SK-N-SH (cell line): ENCODE data around the gene GFI1B. TPM values are rescaled to one million over a fixed set of nuclear protein-coding genes. Genes with fewer than 3 reads are reported as not detected.
"Not testable (repeated sequence)": the region's sequence is repeated elsewhere in the genome, so short reads cannot be mapped to it uniquely, and the experiment has no call there.

Source experiments
- CTCF ChIA-PET: fragments of 300-600, 350-600 bp; formaldehyde crosslinking; extraction: SDS; loops from one replicate; lab custom pipeline; 2021; lab: Yijun Ruan, JAX
- POLR2A ChIA-PET: fragments of 350-600 bp; sonication (Branson Sonifier 250); formaldehyde crosslinking; extraction: SDS; loops from one replicate; lab custom pipeline; 2020; ENCODE audit warnings: antibody characterized with exemption, inconsistent platforms; lab: Yijun Ruan, JAX
- DNase-seq: peaks from one replicate; pipeline ENCODE4 v3.0.0; 2012
- H2AFZ ChIP-seq: fragments of 200-600 bp; sonication (generic); 2 replicates; pipeline ENCODE4 v1.8.1; 2016; ENCODE audit warnings: antibody characterized with exemption, mild to moderate bottlenecking, low read depth
- H3F3A ChIP-seq: fragments of 200-600 bp; sonication (generic); replicated peaks from 2 replicates; pipeline ENCODE3; 2016; ENCODE audit warnings: antibody characterized with exemption, mild to moderate bottlenecking; ENCODE audit not compliant: insufficient read depth
- H3K27ac ChIP-seq, 2 experiments: fragments of 200-500 bp in 1 of 2; fragments of 200-600 bp in 1 of 2; sonication (Bioruptor generic) in 1 of 2; sonication (generic), shearing (Covaris generic) in 1 of 2; 2 replicates each; pipeline versions ENCODE4 v1.5.1 to v1.6.1; 2014 to 2016; ENCODE audit warnings: low read depth in 2 of 2, inconsistent platforms in 1 of 2, low read length in 1 of 2, mild to moderate bottlenecking in 1 of 2, mixed read lengths in 1 of 2
- H3K27me3 ChIP-seq: fragments of 200-600 bp; sonication (generic), shearing (Covaris generic); 2 replicates; pipeline ENCODE4 v1.6.1; 2016; ENCODE audit warnings: mixed run types; ENCODE audit not compliant: insufficient read depth
- H3K36me3 ChIP-seq, 2 experiments: fragments of 200-500 bp in 1 of 2; fragments of 200-600 bp in 1 of 2; sonication (Bioruptor generic) in 1 of 2; sonication (generic) in 1 of 2; replicated peaks in 1 of 2; 2 replicates each; pipeline versions ENCODE3 to v1.5.1; 2014 to 2016; ENCODE audit warnings: low read length in 1 of 2, mild to moderate bottlenecking in 1 of 2; ENCODE audit not compliant: insufficient read depth in 2 of 2, control insufficient read depth in 1 of 2
- H3K4me1 ChIP-seq, 2 experiments: fragments of 200-500 bp in 1 of 2; fragments of 200-600 bp in 1 of 2; sonication (Bioruptor generic) in 1 of 2; sonication (generic), shearing (Covaris generic) in 1 of 2; 2 replicates each; pipeline versions ENCODE4 v1.5.1 to v1.6.1; 2014 to 2016; ENCODE audit warnings: low read depth in 1 of 2, low read length in 1 of 2, mixed run types in 1 of 2; ENCODE audit not compliant: insufficient read depth in 2 of 2, control insufficient read depth in 1 of 2
- H3K4me2 ChIP-seq: fragments of 200-600 bp; sonication (generic), shearing (Covaris generic); 2 replicates; pipeline ENCODE4 v1.6.1; 2017; ENCODE audit warnings: mixed run types
- H3K4me3 ChIP-seq, 2 experiments: fragments of 200-500 bp in 1 of 2; fragments of 200-600 bp in 1 of 2; sonication (Bioruptor generic) in 1 of 2; sonication (generic), shearing (Covaris generic) in 1 of 2; 2 replicates each; pipeline versions ENCODE4 v1.5.1 to v1.8.1; 2014 to 2016; ENCODE audit warnings: low read depth in 2 of 2, inconsistent platforms in 1 of 2, low read length in 1 of 2, mild to moderate bottlenecking in 1 of 2, mixed read lengths in 1 of 2, moderate library complexity in 1 of 2
- H3K79me2 ChIP-seq: fragments of 200-600 bp; sonication (generic); 2 replicates; pipeline ENCODE4 v1.8.1; 2017; ENCODE audit warnings: mild to moderate bottlenecking; ENCODE audit not compliant: insufficient read depth
- H3K9ac ChIP-seq: fragments of 200-600 bp; sonication (generic); 2 replicates; pipeline ENCODE4 v1.6.1; 2017; ENCODE audit warnings: mixed run types
- H3K9me2 ChIP-seq: fragments of 200-600 bp; sonication (generic); 2 replicates; pipeline ENCODE4 v1.6.1; 2017; ENCODE audit warnings: mixed run types
- H3K9me3 ChIP-seq: fragments of 200-600 bp; sonication (generic); 2 replicates; pipeline ENCODE4 v1.6.1; 2017; ENCODE audit warnings: mixed run types, mild to moderate bottlenecking, moderate library complexity
- H4K20me1 ChIP-seq: fragments of 200-600 bp; sonication (generic); 2 replicates; pipeline ENCODE4 v1.6.1; 2017; ENCODE audit warnings: mild to moderate bottlenecking, mixed run types; ENCODE audit not compliant: insufficient read depth
- CTCF ChIP-seq: fragments of 200-600 bp; sonication (generic); IDR thresholded peaks from 2 replicates; pipeline ENCODE4 v1.6.1; 2017; ENCODE audit warnings: antibody characterized with exemption, mild to moderate bottlenecking, moderate library complexity
- ELF1 ChIP-seq: IDR thresholded peaks from 2 replicates; pipeline ENCODE4 v1.4.0; 2012
- EP300 ChIP-seq, 2 experiments: IDR thresholded peaks; 2 replicates each; pipeline versions ENCODE4 v1.4.0 to v1.6.1; 2012; ENCODE audit warnings: borderline replicate concordance in 1 of 2, low read depth in 1 of 2, low read length in 1 of 2
- EZH2phosphoT487 ChIP-seq: fragments of 200-600 bp; sonication (generic); IDR thresholded peaks from 2 replicates; pipeline ENCODE4 v1.6.1; 2017; ENCODE audit warnings: low read depth, mixed run types, mild to moderate bottlenecking, antibody characterized with exemption, moderate library complexity, borderline replicate concordance
- GATA2 ChIP-seq: sonication (generic); formaldehyde crosslinking; IDR thresholded peaks from 2 replicates; pipeline ENCODE4 v1.5.0; 2020; ENCODE audit warnings: mild to moderate bottlenecking, missing genetic modification reagents
- POLR2AphosphoS5 ChIP-seq: IDR thresholded peaks from 2 replicates; pipeline ENCODE4 v1.6.1; 2012; ENCODE audit warnings: low read depth, low read length
- RFX5 ChIP-seq: IDR thresholded peaks from 2 replicates; pipeline ENCODE4 v1.6.1; 2012; ENCODE audit warnings: mild to moderate bottlenecking, improper control_type of control experiment, low read length
- RXRA ChIP-seq: IDR thresholded peaks from 2 replicates; pipeline ENCODE4 v1.4.0; 2012; ENCODE audit warnings: low read depth, mild to moderate bottlenecking, borderline replicate concordance
- SIN3A ChIP-seq: IDR thresholded peaks from 2 replicates; pipeline ENCODE4 v1.6.1; 2012; ENCODE audit warnings: low read depth, mild to moderate bottlenecking, low read length, moderate library complexity, borderline replicate concordance
- TEAD4 ChIP-seq: IDR thresholded peaks from 2 replicates; pipeline ENCODE4 v1.4.0; 2012; ENCODE audit warnings: mild to moderate bottlenecking, borderline replicate concordance; ENCODE audit not compliant: insufficient read depth
- WGBS: methylation state at CpG from one replicate; pipeline ENCODE4 v1.1.6; 2017; ENCODE audit warnings: low lambda C conversion rate; 5-methylcytosine and 5-hydroxymethylcytosine counted together
- polyA plus RNA-seq, 3 experiments: library from polyadenylated mRNA; depleted of rRNA; stranded (reverse); fragments of >200 nt; gene quantifications; 2 replicates each; pipeline ENCODE4 v1.2.3, GENCODE V29; 2012
- TF ChIP-seq, protein P1 (sequence below): IDR thresholded peaks from 2 replicates; pipeline ENCODE4 v1.4.0; 2012; ENCODE audit warnings: low read depth, borderline replicate concordance

The GFI1B gene
- polyA plus RNA-seq, 1 of the 3 experiments (the other 2 are of a cell fraction) = not detected

- Histone ChIP-seq H3K27me3 (peaks cover 23% of the 10 kb centered on the region), H3K36me3 (no peaks in the 10 kb centered on the region), H3K4me2 (no peak overlapping the region), H3K4me3 (no peak overlapping the region), H3K4me1 (no peaks in the 10 kb centered on the region), H3K27ac (no peak overlapping the region), H3K79me2 (no peaks in the 10 kb centered on the region), H3K9me2 (no peaks in the 10 kb centered on the region), H3F3A (no peaks in the 10 kb centered on the region), H4K20me1 (no peaks in the 10 kb centered on the region), H2AFZ (no peak overlapping the region), H3K9ac (no peak overlapping the region), H3K9me3 (no peaks in the 10 kb centered on the region)
- WGBS = 54% methylated on average over 7 of the region's 13 CpGs
- DNase-seq = no peak
- CTCF ChIA-PET = interaction anchor here (1.3 kb wide), 1 partner anchor 10 kb away, joined by 4 read pairs; no protein-coding TSS in a partner anchor
- POLR2A ChIA-PET = no interaction called here
- no peak for TF ChIP-seq GATA2 (CRISPR knock-in tag)
- no peak for TF ChIP-seq CTCF
- TF ChIP-seq ELF1 = no peak
- TF ChIP-seq, protein P1, sequence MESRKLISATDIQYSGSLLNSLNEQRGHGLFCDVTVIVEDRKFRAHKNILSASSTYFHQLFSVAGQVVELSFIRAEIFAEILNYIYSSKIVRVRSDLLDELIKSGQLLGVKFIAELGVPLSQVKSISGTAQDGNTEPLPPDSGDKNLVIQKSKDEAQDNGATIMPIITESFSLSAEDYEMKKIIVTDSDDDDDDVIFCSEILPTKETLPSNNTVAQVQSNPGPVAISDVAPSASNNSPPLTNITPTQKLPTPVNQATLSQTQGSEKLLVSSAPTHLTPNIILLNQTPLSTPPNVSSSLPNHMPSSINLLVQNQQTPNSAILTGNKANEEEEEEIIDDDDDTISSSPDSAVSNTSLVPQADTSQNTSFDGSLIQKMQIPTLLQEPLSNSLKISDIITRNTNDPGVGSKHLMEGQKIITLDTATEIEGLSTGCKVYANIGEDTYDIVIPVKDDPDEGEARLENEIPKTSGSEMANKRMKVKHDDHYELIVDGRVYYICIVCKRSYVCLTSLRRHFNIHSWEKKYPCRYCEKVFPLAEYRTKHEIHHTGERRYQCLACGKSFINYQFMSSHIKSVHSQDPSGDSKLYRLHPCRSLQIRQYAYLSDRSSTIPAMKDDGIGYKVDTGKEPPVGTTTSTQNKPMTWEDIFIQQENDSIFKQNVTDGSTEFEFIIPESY = no peak
- no peak for TF ChIP-seq SIN3A
- TF ChIP-seq POLR2AphosphoS5 = no peak
- no peak for TF ChIP-seq RXRA
These were observed 10.5 kb downstream of the GFI1B start for GRCh38 chr9:132989014-132989310.

GRCh38 chr9:132989414-132989996 lies 11.0 kb downstream of the GFI1B start:
- CTCF ChIA-PET = interaction anchor here (1.3 kb wide), 1 partner anchor 10 kb away, joined by 4 read pairs; no protein-coding TSS in a partner anchor
- DNase-seq = no peak
- POLR2A ChIA-PET = no interaction called here
- Histone ChIP-seq H3K27ac (no peak overlapping the region), H4K20me1 (no peaks in the 10 kb centered on the region), H3K27me3 (peaks cover 29% of the 10 kb centered on the region), H3K4me2 (no peak overlapping the region), H3K9me3 (no peaks in the 10 kb centered on the region), H3K9me2 (no peaks in the 10 kb centered on the region), H2AFZ (no peak overlapping the region)
- WGBS = 60% methylated on average over 7 of the region's 23 CpGs
- no peak for TF ChIP-seq CTCF
- no peak for TF ChIP-seq RFX5
- TF ChIP-seq EZH2phosphoT487 = no peak
- TF ChIP-seq EP300 (IDR thresholded peaks at IDR 0.05; ENCODE audit: borderline replicate concordance in 1 of 2, low read depth in 1 of 2, low read length in 1 of 2) = no peak
- TF ChIP-seq ELF1 = no peak
- no peak for TF ChIP-seq TEAD4
- TF ChIP-seq, all 33 proteins: peak for 0
- no peaks in the 10 kb centered on the region for H3K36me3 ChIP-seq
- H3F3A ChIP-seq = no peaks in the 10 kb centered on the region
- H3K9ac ChIP-seq = no peak overlapping the region
- no peak overlapping the region for H3K4me3 ChIP-seq
- H3K4me1 ChIP-seq = no peaks in the 10 kb centered on the region
- H3K79me2 ChIP-seq = no peaks in the 10 kb centered on the region

DNA sequence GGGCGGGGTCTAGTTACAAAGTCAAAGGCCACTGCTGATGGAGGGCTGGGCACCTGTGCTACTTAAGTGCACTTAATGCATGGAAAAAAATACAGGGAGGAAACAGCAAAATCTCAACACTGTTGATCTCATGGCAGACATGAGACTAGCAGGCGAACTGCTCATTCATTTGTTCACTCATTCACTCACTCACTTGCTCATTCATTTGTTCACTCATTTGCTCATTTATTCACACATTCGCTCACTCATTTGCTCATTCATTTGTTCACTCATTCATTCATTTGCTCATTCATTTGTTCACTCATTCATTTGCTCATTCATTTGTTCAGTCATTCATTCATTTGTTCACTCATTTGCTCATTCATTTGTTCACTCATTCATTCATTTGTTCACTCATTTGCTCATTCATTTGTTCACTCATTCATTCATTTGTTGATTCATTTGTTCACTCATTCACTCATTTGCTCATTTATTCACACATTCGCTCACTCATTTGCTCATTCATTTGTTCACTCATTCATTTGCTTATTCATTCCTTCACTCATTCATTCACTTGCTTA lies 11.6 kb downstream of the GFI1B start:
- not testable (repeated sequence) for DNase-seq, H3K4me2 ChIP-seq
- 33% methylated on average over 4 of the region's 4 CpGs for WGBS

More for the DNA sequence above, 11.6 kb downstream of the GFI1B start:
- H3K4me3 ChIP-seq, H3K9me3 ChIP-seq, H3K9ac ChIP-seq, H3K4me1 ChIP-seq, H2AFZ ChIP-seq, H3K36me3 ChIP-seq, H4K20me1 ChIP-seq, H3K9me2 ChIP-seq, POLR2A ChIA-PET, H3K27ac ChIP-seq, H3F3A ChIP-seq, H3K79me2 ChIP-seq: not testable (repeated sequence)
- H3K27me3 ChIP-seq = peaks cover 33% of the 10 kb centered on the region
- CTCF ChIA-PET = interaction anchor here (1.3 to 2.5 kb wide), 3 partner anchors 13 to 88 kb away, joined by 3 to 9 read pairs (median 5); no protein-coding TSS in a partner anchor
